PC-9 (cell line): ENCODE data around the gene UBE2O.

Experiments used
- EZH2 ChIP-seq: fragments of 200-600 bp; sonication (generic); IDR thresholded peaks from 2 replicates; pipeline ENCODE4 v1.8.0; 2017; ENCODE audit warnings: antibody characterized with exemption, low read depth
- TF ChIP-seq, protein P1 (sequence below): fragments of 200-600 bp; sonication (generic); conservative IDR thresholded peaks from 2 replicates; pipeline ENCODE4 v1.6.1; 2017; ENCODE audit warnings: mixed run types, antibody characterized with exemption, mild to moderate bottlenecking, moderate library complexity

DNA sequence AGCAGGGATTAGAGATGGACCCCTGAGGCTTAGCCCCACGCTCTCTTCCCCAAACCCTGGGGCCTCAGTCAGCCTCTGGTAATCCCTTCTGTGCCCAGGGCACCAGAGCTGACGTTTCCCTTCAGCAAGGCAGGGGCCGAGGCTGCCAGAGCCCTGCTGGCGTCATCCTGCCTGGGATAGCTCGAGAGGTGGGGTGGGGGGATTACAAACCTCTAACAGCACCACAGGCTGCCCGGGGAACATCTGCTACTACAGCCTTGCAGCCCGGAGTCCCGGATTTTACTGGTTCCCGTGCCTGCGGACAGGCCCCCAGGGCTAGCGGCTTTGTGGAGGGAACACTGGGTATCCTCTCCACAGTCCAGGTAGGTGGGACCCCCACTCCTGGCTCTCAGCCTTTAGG lies 14.4 kb upstream of the UBE2O start, which contains the start of gene AANAT:
- TF ChIP-seq, protein P1, sequence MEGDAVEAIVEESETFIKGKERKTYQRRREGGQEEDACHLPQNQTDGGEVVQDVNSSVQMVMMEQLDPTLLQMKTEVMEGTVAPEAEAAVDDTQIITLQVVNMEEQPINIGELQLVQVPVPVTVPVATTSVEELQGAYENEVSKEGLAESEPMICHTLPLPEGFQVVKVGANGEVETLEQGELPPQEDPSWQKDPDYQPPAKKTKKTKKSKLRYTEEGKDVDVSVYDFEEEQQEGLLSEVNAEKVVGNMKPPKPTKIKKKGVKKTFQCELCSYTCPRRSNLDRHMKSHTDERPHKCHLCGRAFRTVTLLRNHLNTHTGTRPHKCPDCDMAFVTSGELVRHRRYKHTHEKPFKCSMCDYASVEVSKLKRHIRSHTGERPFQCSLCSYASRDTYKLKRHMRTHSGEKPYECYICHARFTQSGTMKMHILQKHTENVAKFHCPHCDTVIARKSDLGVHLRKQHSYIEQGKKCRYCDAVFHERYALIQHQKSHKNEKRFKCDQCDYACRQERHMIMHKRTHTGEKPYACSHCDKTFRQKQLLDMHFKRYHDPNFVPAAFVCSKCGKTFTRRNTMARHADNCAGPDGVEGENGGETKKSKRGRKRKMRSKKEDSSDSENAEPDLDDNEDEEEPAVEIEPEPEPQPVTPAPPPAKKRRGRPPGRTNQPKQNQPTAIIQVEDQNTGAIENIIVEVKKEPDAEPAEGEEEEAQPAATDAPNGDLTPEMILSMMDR: no peak
- no peak for TF ChIP-seq EZH2
